HepG2 (cell line): ENCODE measurements around the gene IQCN. TPM values are rescaled to one million over a fixed set of nuclear protein-coding genes. Genes with fewer than 3 reads are reported as not detected.

Source experiments
- ELK4 ChIP-seq: sonication (generic); formaldehyde crosslinking; IDR thresholded peaks from 2 replicates; pipeline ENCODE4 v1.9.0; 2021; ENCODE audit warnings: missing genetic modification reagents, borderline replicate concordance
- FUBP1 ChIP-seq: sonication (generic); formaldehyde crosslinking; IDR thresholded peaks from 2 replicates; pipeline ENCODE4 v1.5.1; 2020; ENCODE audit warnings: missing genetic modification reagents, mild to moderate bottlenecking, borderline replicate concordance
- MAF1 ChIP-seq: sonication (generic); formaldehyde crosslinking; IDR thresholded peaks from 2 replicates; pipeline ENCODE4 v1.5.0; 2020; ENCODE audit warnings: missing genetic modification reagents, borderline replicate concordance
- MTA3 ChIP-seq: sonication (generic); formaldehyde crosslinking; IDR thresholded peaks from 2 replicates; pipeline ENCODE4 v1.4.0; 2020; ENCODE audit warnings: missing genetic modification reagents
- MXD4 ChIP-seq: IDR thresholded peaks from 2 replicates; pipeline ENCODE4 v1.6.1; 2016; ENCODE audit warnings: mild to moderate bottlenecking, missing biosample characterization, missing genetic modification reagents
- MYC ChIP-seq: sonication (generic); formaldehyde crosslinking; IDR thresholded peaks from 2 replicates; pipeline ENCODE4 v1.9.0; 2021; ENCODE audit warnings: missing genetic modification reagents, borderline replicate concordance
- RXRA ChIP-seq: sonication (generic); formaldehyde crosslinking; IDR thresholded peaks from 2 replicates; pipeline ENCODE4 v1.5.1; 2020; ENCODE audit warnings: missing genetic modification reagents
- SRSF9 ChIP-seq: fragments of 200-400 bp; formaldehyde crosslinking; IDR thresholded peaks from 2 replicates; pipeline ENCODE4 v1.6.1; 2018; ENCODE audit warnings: borderline replicate concordance, mild to moderate bottlenecking, low read depth, low read length; ENCODE audit not compliant: insufficient read depth, poor library complexity, severe bottlenecking
- ZFP41 ChIP-seq: sonication (generic); formaldehyde crosslinking; IDR thresholded peaks from 2 replicates; pipeline ENCODE4 v1.4.0; 2020; ENCODE audit warnings: mild to moderate bottlenecking, missing genetic modification reagents, borderline replicate concordance
- ZFYVE20 ChIP-seq: sonication (generic); formaldehyde crosslinking; IDR thresholded peaks from 2 replicates; pipeline ENCODE4 v1.8.0; 2023; ENCODE audit warnings: low read depth, mild to moderate bottlenecking, moderate library complexity, missing genetic modification reagents, borderline replicate concordance
- ZNF207 ChIP-seq: fragments of 450-650 bp; IDR thresholded peaks from 2 replicates; pipeline ENCODE4 v1.6.1; 2016; ENCODE audit warnings: antibody characterized with exemption, borderline replicate concordance
- ZNF777 ChIP-seq: sonication (generic); formaldehyde crosslinking; IDR thresholded peaks from 2 replicates; pipeline ENCODE4 v1.4.0; 2020; ENCODE audit warnings: missing genetic modification reagents
- ZSCAN25 ChIP-seq: sonication (generic); formaldehyde crosslinking; IDR thresholded peaks from 2 replicates; pipeline ENCODE4 v1.8.0; 2022; ENCODE audit warnings: mild to moderate bottlenecking, missing genetic modification reagents
- polyA plus RNA-seq, 8 experiments: library from polyadenylated mRNA; depleted of rRNA in 3 of 8; stranded (reverse) in 7 of 8; unstranded in 1 of 8; fragments of >200 nt; fragmentation: Illumina TruSeq in 4 of 8; extraction: Trizol in 4 of 8; gene quantifications; 2 replicates each; pipeline versions ENCODE4 v1.2.1 to v1.2.3, GENCODE V29; 2011 to 2016; ENCODE audit warnings: low read depth in 4 of 8, missing spikeins in 1 of 8, mixed read lengths in 1 of 8; ENCODE audit not compliant: insufficient read depth in 1 of 8
- total RNA-seq, 5 experiments: library from RNA; depleted of rRNA; stranded (reverse); fragments of >200 nt; fragmentation: Illumina TruSeq; extraction: Trizol; gene quantifications; 2 replicates each; pipeline ENCODE4 v1.2.3, GENCODE V29; 2016; ENCODE audit warnings: low read depth in 1 of 5
- TF ChIP-seq, protein P1 (sequence below): sonication (generic); formaldehyde crosslinking; IDR thresholded peaks from 2 replicates; pipeline ENCODE4 v1.4.0; 2020; ENCODE audit warnings: missing genetic modification reagents, mild to moderate bottlenecking, borderline replicate concordance
- TF ChIP-seq, protein P2 (sequence below): sonication (generic); formaldehyde crosslinking; IDR thresholded peaks from 2 replicates; pipeline ENCODE4 v1.4.0; 2020; ENCODE audit warnings: mild to moderate bottlenecking, missing genetic modification reagents, borderline replicate concordance

Gene IQCN
- total and polyA plus RNA-seq, 2 of the 13 experiments (the other 11 are each of a cell fraction or from before 2014, with no cell fraction given): 0.04 to 0.18 TPM

DNA sequence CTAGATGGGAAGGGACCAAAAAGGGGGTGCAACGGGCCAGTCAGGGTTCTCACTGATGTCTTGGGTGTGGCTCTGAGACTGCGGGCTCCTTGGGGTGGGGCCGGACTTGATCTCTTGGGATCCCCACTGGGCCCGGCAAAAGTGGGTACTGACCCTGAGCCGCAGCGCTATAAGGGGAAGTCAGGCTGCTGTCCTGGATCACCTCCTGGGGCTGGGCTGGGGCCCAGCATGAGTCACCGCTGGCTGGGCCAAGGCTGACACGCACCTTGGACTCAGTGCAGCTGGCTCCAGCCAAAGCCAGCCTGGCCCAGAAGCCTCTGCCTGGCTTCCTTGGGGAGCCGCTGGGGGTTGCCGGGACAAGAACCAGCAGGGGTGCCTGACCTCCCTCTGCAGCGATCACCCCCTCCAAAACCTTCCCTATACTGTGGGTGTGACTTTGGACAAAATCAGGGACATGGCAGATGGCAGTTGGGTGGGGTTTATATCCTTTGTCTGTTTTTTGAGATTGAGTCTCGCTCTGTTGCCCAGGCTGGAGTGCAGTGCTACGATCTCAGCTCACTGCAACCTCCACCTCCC, 617 bp upstream of the IQCN start (continued):
- no peak for TF ChIP-seq FUBP1
- no peak for TF ChIP-seq ZNF777 (CRISPR knock-in tag)
- TF ChIP-seq ZSCAN25 (CRISPR knock-in tag): no peak
- TF ChIP-seq ZNF207: no peak
- TF ChIP-seq RXRA (CRISPR knock-in tag): peak; percentile 46
- no peak for TF ChIP-seq MTA3 (CRISPR knock-in tag)
- 0 out of 2 replicates have a peak, but pooled peaks have one; percentile 64 for TF ChIP-seq MXD4
- no peak for TF ChIP-seq SRSF9
- TF ChIP-seq ZFYVE20 (CRISPR knock-in tag): no peak
- TF ChIP-seq MYC: 0 out of 2 replicates have a peak, but pooled peaks have one; percentile 33
- no peak for TF ChIP-seq ELK4 (CRISPR knock-in tag)
- TF ChIP-seq, protein P1, sequence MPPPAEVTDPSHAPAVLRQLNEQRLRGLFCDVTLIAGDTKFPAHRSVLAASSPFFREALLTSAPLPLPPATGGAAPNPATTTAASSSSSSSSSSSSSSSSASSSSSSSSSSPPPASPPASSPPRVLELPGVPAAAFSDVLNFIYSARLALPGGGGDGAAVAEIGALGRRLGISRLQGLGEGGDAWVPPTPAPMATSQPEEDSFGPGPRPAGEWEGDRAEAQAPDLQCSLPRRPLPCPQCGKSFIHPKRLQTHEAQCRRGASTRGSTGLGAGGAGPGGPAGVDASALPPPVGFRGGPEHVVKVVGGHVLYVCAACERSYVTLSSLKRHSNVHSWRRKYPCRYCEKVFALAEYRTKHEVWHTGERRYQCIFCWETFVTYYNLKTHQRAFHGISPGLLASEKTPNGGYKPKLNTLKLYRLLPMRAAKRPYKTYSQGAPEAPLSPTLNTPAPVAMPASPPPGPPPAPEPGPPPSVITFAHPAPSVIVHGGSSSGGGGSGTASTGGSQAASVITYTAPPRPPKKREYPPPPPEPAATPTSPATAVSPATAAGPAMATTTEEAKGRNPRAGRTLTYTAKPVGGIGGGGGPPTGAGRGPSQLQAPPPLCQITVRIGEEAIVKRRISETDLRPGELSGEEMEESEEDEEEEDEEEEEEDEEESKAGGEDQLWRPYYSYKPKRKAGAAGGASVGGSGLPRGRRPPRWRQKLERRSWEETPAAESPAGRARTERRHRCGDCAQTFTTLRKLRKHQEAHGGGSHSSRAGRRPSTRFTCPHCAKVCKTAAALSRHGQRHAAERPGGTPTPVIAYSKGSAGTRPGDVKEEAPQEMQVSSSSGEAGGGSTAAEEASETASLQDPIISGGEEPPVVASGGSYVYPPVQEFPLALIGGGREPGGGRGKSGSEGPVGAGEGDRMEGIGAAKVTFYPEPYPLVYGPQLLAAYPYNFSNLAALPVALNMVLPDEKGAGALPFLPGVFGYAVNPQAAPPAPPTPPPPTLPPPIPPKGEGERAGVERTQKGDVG (CRISPR knock-in tag): peak; percentile 73
- TF ChIP-seq ZFP41: no peak
- TF ChIP-seq MAF1 (CRISPR knock-in tag): no peak
- TF ChIP-seq, protein P2, sequence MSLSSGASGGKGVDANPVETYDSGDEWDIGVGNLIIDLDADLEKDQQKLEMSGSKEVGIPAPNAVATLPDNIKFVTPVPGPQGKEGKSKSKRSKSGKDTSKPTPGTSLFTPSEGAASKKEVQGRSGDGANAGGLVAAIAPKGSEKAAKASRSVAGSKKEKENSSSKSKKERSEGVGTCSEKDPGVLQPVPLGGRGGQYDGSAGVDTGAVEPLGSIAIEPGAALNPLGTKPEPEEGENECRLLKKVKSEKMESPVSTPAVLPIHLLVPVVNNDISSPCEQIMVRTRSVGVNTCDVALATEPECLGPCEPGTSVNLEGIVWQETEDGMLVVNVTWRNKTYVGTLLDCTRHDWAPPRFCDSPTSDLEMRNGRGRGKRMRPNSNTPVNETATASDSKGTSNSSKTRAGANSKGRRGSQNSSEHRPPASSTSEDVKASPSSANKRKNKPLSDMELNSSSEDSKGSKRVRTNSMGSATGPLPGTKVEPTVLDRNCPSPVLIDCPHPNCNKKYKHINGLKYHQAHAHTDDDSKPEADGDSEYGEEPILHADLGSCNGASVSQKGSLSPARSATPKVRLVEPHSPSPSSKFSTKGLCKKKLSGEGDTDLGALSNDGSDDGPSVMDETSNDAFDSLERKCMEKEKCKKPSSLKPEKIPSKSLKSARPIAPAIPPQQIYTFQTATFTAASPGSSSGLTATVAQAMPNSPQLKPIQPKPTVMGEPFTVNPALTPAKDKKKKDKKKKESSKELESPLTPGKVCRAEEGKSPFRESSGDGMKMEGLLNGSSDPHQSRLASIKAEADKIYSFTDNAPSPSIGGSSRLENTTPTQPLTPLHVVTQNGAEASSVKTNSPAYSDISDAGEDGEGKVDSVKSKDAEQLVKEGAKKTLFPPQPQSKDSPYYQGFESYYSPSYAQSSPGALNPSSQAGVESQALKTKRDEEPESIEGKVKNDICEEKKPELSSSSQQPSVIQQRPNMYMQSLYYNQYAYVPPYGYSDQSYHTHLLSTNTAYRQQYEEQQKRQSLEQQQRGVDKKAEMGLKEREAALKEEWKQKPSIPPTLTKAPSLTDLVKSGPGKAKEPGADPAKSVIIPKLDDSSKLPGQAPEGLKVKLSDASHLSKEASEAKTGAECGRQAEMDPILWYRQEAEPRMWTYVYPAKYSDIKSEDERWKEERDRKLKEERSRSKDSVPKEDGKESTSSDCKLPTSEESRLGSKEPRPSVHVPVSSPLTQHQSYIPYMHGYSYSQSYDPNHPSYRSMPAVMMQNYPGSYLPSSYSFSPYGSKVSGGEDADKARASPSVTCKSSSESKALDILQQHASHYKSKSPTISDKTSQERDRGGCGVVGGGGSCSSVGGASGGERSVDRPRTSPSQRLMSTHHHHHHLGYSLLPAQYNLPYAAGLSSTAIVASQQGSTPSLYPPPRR (CRISPR knock-in tag): no peak; the same call in 1 of the 2 replicates
